Smooth muscle cell (in vitro differentiated cells): ENCODE data around the gene ABLIM2. TPM values are rescaled to one million over a fixed set of nuclear protein-coding genes. Genes with fewer than 3 reads are reported as not detected.

Experiments used
- DNase-seq: peaks from one replicate; lab custom pipeline; 2025; ENCODE audit not compliant: unreplicated experiment; lab: John Stamatoyannopoulos, UW
- H2AFZ ChIP-seq: fragments of 200-600 bp; sonication (generic); 2 replicates; pipeline ENCODE4 v1.6.0; 2016; ENCODE audit warnings: antibody characterized with exemption, low read depth, mild to moderate bottlenecking
- H3F3A ChIP-seq: fragments of 200-600 bp; sonication (generic); 2 replicates; pipeline ENCODE4 v1.6.0; 2017; ENCODE audit warnings: antibody characterized with exemption, low read depth
- H3K27ac ChIP-seq: fragments of 200-600 bp; sonication (generic); 2 replicates; pipeline ENCODE4 v1.5.1; 2016; ENCODE audit warnings: low read depth, mild to moderate bottlenecking
- H3K27me3 ChIP-seq: fragments of 200-600 bp; sonication (generic); 2 replicates; pipeline ENCODE4 v1.6.1; 2016; ENCODE audit warnings: low read depth, mild to moderate bottlenecking
- H3K36me3 ChIP-seq: fragments of 200-600 bp; sonication (generic); 2 replicates; pipeline ENCODE4 v1.5.1; 2016; ENCODE audit warnings: low read depth
- H3K4me1 ChIP-seq: fragments of 200-600 bp; sonication (generic); 2 replicates; pipeline ENCODE4 v1.5.1; 2016; ENCODE audit warnings: low read depth
- H3K4me2 ChIP-seq: fragments of 200-600 bp; sonication (generic); 2 replicates; pipeline ENCODE4 v1.6.0; 2016; ENCODE audit warnings: mild to moderate bottlenecking
- H3K4me3 ChIP-seq: fragments of 200-600 bp; sonication (generic); 2 replicates; pipeline ENCODE4 v1.5.1; 2016; ENCODE audit warnings: mild to moderate bottlenecking
- H3K79me2 ChIP-seq: fragments of 200-600 bp; sonication (generic); 2 replicates; pipeline ENCODE4 v1.6.0; 2016; ENCODE audit warnings: low read depth, mild to moderate bottlenecking
- H3K9ac ChIP-seq: fragments of 200-600 bp; sonication (generic); 2 replicates; pipeline ENCODE4 v1.6.0; 2016; ENCODE audit warnings: low read depth
- H3K9me3 ChIP-seq: fragments of 200-600 bp; sonication (generic); replicated peaks from 2 replicates; pipeline ENCODE4 v1.5.1; 2016; ENCODE audit warnings: low read depth
- H4K20me1 ChIP-seq: fragments of 200-600 bp; sonication (generic); 2 replicates; pipeline ENCODE4 v1.6.0; 2016; ENCODE audit warnings: low read depth
- CTCF ChIP-seq: fragments of 200-600 bp; sonication (generic); IDR thresholded peaks from 2 replicates; pipeline ENCODE4 v1.5.1; 2017; ENCODE audit warnings: borderline replicate concordance, mild to moderate bottlenecking, antibody characterized with exemption; ENCODE audit not compliant: insufficient read depth, poor library complexity, severe bottlenecking
- WGBS: methylation state at CpG from one replicate; pipeline ENCODE4 v1.1.7; 2016; ENCODE audit warnings: low lambda C conversion rate; 5-methylcytosine and 5-hydroxymethylcytosine counted together
- polyA plus RNA-seq: library from polyadenylated mRNA; unstranded; fragments of >200 nt; fragmentation: Nextera tagmentation; extraction: Ambion mirVana; gene quantifications from 2 replicates; pipeline ENCODE4 v1.2.1, GENCODE V29; 2016
- total RNA-seq: library from RNA; depleted of rRNA; stranded (reverse); fragments of >200 nt; gene quantifications from 2 replicates; pipeline ENCODE4 v1.2.3, GENCODE V29; 2014

The ABLIM2 gene
- total and polyA plus RNA-seq, 2 experiments from 2014 or later, result 0.08 TPM; not detected in 1

DNA sequence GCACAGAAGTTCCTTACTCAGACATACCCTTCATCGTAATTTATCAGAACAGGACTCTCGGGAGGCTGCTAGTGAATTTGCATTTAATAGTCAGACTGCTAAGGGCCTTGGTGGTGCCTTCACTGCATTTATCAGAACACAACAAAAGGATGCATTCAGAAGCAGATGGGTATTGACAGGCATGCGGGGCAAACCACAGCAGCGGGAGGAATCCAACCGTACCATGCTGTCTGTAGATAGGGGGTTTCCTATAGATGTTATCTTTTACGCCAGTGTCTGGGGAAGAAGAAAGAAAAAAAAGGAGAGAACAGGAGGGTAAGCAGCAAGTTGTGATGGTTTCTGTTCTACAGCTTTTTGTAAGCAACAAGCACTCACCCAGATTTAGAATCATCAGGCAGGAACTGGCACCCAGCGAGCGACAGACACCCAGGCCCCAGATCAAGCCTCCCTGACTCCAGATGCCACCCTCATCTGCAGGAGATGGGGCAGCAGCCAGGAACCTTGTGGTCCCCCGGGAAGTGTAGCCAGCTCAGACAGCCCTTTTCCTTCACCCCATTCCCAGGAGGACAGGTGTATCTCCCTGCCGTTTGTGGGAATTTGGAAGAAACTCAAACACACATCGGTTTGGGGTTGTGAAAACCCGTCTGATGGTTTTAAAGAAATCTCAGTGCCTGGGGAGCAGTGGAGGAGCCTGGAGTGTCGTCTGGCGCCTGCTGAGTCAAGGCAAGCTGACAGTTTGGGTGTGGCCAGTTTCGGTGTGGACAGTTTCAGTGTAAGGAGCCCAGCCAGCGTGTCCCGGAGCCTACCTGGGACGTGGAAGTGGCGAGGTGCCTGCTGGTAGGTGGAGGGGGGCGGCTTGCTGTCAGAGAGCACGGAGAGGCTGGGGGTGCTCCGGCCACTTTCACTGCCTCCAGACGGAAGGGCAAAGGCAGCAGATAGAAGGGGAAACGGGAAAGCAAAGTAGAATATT is 138.9 kb downstream of the ABLIM2 start:
- Histone ChIP-seq H3K4me3 (no peak overlapping the region), H3K79me2 (no peaks in the 10 kb centered on the region), H3K9ac (no peak overlapping the region), H4K20me1 (no peaks in the 10 kb centered on the region), H3K4me1 (no peaks in the 10 kb centered on the region), H2AFZ (no peak overlapping the region), H3K27ac (no peak overlapping the region), H3F3A (no peaks in the 10 kb centered on the region), H3K4me2 (no peak overlapping the region), H3K9me3 (no peaks in the 10 kb centered on the region), H3K36me3 (no peaks in the 10 kb centered on the region), H3K27me3 (peaks cover 14% of the 10 kb centered on the region)
- TF ChIP-seq CTCF, result no peak
- WGBS, result 66% methylated on average over 24 of the region's 24 CpGs
- no peak for DNase-seq

DNA sequence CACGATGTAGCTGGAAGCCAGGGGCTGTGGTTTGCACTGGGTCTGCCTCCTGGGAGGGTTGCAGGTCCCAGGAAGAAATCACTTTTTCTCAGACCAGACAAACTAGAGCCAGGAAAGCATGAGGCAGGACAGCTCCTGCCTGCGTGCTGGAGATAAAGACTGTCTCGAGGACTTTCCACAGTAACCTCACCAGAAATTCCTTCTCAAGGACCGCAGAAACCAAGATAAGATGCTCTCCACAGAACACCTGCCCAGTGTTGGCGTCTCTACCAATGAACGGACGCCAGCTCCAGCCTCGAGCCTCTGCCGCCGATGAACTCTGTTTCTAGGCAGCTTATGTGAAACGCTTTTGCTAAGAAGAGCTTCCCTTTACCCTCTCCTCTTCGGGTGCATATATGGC is 142.1 kb downstream of the ABLIM2 start:
- no peak overlapping the region for H3K9ac ChIP-seq
- H2AFZ ChIP-seq, result no peak overlapping the region
- no peak for DNase-seq

GRCh38 chr4:8015512-8015911 is 143.1 kb downstream of the ABLIM2 start:
- Histone ChIP-seq H3K79me2 (no peaks in the 10 kb centered on the region), H3K27ac (no peak overlapping the region), H4K20me1 (no peaks in the 10 kb centered on the region), H2AFZ (no peak overlapping the region), H3K4me2 (no peak overlapping the region), H3K9ac (no peak overlapping the region), H3K36me3 (no peaks in the 10 kb centered on the region), H3K9me3 (no peaks in the 10 kb centered on the region), H3K4me1 (no peaks in the 10 kb centered on the region), H3F3A (no peaks in the 10 kb centered on the region), H3K27me3 (peaks cover 11% of the 10 kb centered on the region), H3K4me3 (no peak overlapping the region)
- WGBS, result 68% methylated on average over 4 of the region's 4 CpGs
- TF ChIP-seq CTCF, result peak; percentile 9
- DNase-seq, result no peak

More for the DNA sequence above, 142.1 kb downstream of the ABLIM2 start:
- Histone ChIP-seq H3K27me3 (peaks cover 11% of the 10 kb centered on the region), H3K4me2 (no peak overlapping the region), H3K4me3 (no peak overlapping the region), H3K79me2 (no peaks in the 10 kb centered on the region), H3K27ac (no peak overlapping the region), H3K36me3 (no peaks in the 10 kb centered on the region), H3F3A (no peaks in the 10 kb centered on the region), H3K9me3 (no peaks in the 10 kb centered on the region), H3K4me1 (no peaks in the 10 kb centered on the region), H4K20me1 (no peaks in the 10 kb centered on the region)
- WGBS, result 74% methylated on average over 12 of the region's 12 CpGs
- TF ChIP-seq CTCF, result no peak
